Body of pancreas (tissue), 4 donors: ENCODE results near the gene MGAT3.

ENCODE experiments used
- CTCF ChIP-seq, 7 experiments: fragments of 450-650 bp in 4 of 7; fragments of 200-600 bp in 3 of 7; sonication (generic) in 3 of 7; IDR thresholded peaks; one replicate each; pipeline ENCODE4 v1.5.1; 2016 to 2019; ENCODE audit warnings: antibody characterized with exemption in 7 of 7
- POLR2A ChIP-seq, 3 donors: fragments of 450-650 bp; IDR thresholded peaks; one replicate each; pipeline ENCODE4 v1.6.1; 2016; ENCODE audit warnings: antibody characterized with exemption in 3 of 3, mild to moderate bottlenecking in 2 of 3

GRCh38 chr22:39458444-39459083, 1.8 kb downstream of the MGAT3 start:
- TF ChIP-seq CTCF (IDR thresholded peaks at IDR 0.05) (no peak), POLR2A (IDR thresholded peaks at IDR 0.05) (no peak)
